Breast epithelium (tissue), 3 donors: ENCODE measurements around the gene MEF2D.

Experiments used
- CTCF ChIP-seq, 3 donors: fragments of 450-650 bp; IDR thresholded peaks; one replicate each; pipeline ENCODE4 v1.5.1; 2016 to 2017; ENCODE audit warnings: antibody characterized with exemption in 3 of 3, mild to moderate bottlenecking in 3 of 3, moderate library complexity in 3 of 3
- POLR2A ChIP-seq: fragments of 450-650 bp; IDR thresholded peaks from one replicate; pipeline ENCODE4 v1.6.1; 2016; ENCODE audit warnings: antibody characterized with exemption, mild to moderate bottlenecking, moderate library complexity
- POLR2AphosphoS5 ChIP-seq, 3 donors: sonication (generic); formaldehyde crosslinking; IDR thresholded peaks; one replicate each; pipeline ENCODE4 v1.6.1; 2017; ENCODE audit warnings: antibody characterized with exemption in 3 of 3

GRCh38 chr1:156495401-156496140, 5.0 kb downstream of the MEF2D start:
- TF ChIP-seq CTCF (IDR thresholded peaks at IDR 0.05): no peak
- TF ChIP-seq POLR2A: no peak
- no peak for TF ChIP-seq POLR2AphosphoS5 (IDR thresholded peaks at IDR 0.05)
